ENCODE data around the gene PDILT.

GRCh38 chr16:20318006-20318405 lies 86.5 kb downstream of the PDILT start:
- TF ChIP-seq CEBPB (IDR thresholded peaks at IDR 0.05) (no peak), USF1 (IDR thresholded peaks at IDR 0.05) (no peak), MAX (IDR thresholded peaks at IDR 0.05) (no peak), TAF1 (IDR thresholded peaks at IDR 0.05; ENCODE audit: low read depth) (no peak), YY1 (IDR thresholded peaks at IDR 0.05; ENCODE audit: low read depth) (no peak)
